ENCODE measurements around the gene CNTN1.

The CNTN1 gene

DNA sequence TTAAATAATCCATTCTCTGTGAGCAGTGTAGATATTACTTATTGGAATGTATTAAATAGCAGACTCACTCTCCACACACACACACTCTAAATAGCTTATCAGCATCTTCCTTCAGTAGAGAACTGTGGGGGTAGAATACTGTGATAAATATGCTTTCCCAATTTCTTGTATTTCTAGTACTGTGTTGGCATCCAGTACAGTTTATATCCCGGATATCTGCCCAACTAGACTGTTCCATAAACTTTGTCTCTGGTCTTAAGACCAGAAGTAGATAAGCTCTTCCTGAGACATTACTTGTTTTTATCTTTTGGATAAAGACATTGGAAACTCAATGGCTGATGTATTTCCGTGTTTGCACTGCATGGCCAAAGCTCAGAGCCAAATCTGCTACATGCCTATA lies 359.7 kb downstream of the CNTN1 start:
- no peak for DNase-seq (ENCODE audit: low read depth)
- no peak overlapping the region for H3K4me3 ChIP-seq (ENCODE audit: low read depth, low read length)
- TF ChIP-seq CTCF (conservative IDR thresholded peaks at IDR 0.05; ENCODE audit: low read depth, low read length): no peak

DNA sequence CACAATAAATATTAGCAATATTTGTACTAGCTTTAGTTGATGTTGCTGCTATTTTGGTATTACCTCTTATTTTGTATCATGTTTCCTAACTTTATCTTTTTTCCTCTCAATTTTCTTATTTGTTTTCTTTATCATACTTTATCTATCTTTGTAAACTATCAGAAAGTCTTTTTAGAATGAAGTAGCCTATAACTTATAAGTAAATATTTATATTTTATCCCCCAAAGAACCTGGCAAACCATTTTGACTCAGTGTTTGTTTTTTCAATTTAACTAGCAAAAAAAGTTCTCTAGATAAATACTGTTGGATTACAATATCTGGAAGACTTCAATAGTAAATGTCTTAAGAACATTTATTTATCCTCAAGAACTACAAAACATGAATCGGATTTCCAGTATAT lies 360.2 kb downstream of the CNTN1 start:
- H3K4me3 ChIP-seq (ENCODE audit: low read depth, low read length): no peak overlapping the region
- no peak for TF ChIP-seq CTCF (conservative IDR thresholded peaks at IDR 0.05; ENCODE audit: low read depth, low read length)
- no peak for DNase-seq (ENCODE audit: low read depth)

GRCh38 chr12:41053046-41053445 lies 360.8 kb downstream of the CNTN1 start:
- H3K4me3 ChIP-seq (ENCODE audit: low read depth, low read length): no peak overlapping the region
- DNase-seq (ENCODE audit: low read depth): no peak
- no peak for TF ChIP-seq CTCF (conservative IDR thresholded peaks at IDR 0.05; ENCODE audit: low read depth, low read length)

DNA sequence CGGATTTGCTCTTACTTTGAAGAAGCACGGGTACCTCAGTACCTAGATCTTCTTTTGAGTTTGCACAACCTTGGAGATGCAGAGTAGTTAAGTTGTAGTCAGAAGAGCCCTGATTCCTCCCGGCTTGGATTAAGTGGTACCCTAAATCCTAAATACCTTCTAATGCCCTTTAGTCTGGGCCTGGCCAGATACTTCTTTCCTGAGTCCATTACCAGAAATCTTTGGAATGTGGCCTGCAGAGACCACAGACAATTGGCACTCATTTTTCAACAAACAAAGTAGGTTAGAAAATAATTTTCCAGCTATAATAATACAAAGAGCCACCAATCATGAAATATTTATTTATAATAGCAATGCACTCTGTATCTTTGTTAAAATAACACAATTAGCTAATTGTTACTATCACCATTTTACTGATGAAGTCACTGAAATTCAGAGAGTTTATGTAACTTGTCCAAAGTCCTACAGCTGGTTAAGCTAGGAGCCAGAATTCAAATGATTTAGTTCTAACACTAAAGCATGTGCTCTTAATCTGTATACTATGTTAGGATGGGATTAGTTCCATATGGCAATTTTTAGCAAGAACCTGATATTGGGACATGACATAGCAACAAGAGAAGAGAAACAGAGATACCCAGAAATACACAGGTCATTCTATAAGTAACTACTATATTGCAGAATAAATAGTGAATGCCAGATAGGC lies 363.8 kb downstream of the CNTN1 start:
- TF ChIP-seq CTCF (conservative IDR thresholded peaks at IDR 0.05; ENCODE audit: low read depth, low read length): no peak
- H3K4me3 ChIP-seq (ENCODE audit: low read depth, low read length): no peak overlapping the region
- peak; percentile 17 for DNase-seq (ENCODE audit: low read depth)

DNA sequence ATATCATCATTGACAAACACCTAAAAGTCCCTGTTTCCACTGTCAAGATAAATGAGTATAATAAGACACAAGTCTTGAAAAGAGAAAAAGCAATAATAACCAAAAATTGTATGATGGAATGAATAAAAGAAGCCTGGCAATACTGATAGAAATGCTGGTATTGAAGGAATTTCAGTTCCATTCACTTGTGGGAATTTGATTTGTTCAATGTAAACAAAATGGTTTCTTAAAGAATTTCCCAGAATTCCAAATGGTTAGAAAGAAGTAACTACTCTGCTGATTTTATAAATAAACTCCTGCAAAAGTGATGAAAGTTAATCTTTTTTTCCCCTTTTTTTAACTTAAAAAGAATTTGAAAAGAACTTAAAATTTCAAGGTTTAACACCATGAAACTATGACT lies 366.0 kb downstream of the CNTN1 start:
- TF ChIP-seq CTCF (conservative IDR thresholded peaks at IDR 0.05; ENCODE audit: low read depth, low read length): no peak
- H3K4me3 ChIP-seq (ENCODE audit: low read depth, low read length): no peak overlapping the region
- DNase-seq (ENCODE audit: low read depth): peak; percentile 7

GRCh38 chr12:41061192-41061591 lies 369.0 kb downstream of the CNTN1 start:
- DNase-seq (ENCODE audit: low read depth): no peak
- H3K4me3 ChIP-seq (ENCODE audit: low read depth, low read length): no peak overlapping the region
- TF ChIP-seq CTCF (conservative IDR thresholded peaks at IDR 0.05; ENCODE audit: low read depth, low read length): no peak

DNA sequence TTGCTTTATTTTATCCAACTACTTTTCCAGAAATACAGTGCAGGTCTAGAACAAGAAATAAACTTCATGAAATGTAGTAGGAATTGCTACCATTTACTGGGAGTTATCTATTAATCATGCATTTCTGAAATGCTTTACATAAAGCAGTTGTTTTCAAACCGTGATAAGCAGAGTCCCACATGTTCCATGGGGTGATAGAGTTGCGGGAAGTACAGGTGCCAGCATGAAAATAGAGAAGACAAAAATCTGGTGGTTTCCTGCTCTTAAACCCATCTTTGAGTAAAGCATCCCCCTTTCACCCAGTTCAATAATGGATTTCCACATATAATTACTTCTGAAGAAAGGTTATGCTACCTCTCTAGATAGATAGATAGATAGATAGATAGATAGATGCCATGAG lies 372.2 kb downstream of the CNTN1 start:
- TF ChIP-seq CTCF (conservative IDR thresholded peaks at IDR 0.05; ENCODE audit: low read depth, low read length): no peak
- H3K4me3 ChIP-seq (ENCODE audit: low read depth, low read length): no peak overlapping the region
- DNase-seq (ENCODE audit: low read depth): no peak
